Keratinocyte (primary cell): Measurements from ENCODE around the gene TNPO3. TPM values are rescaled to one million over a fixed set of nuclear protein-coding genes. Genes with fewer than 3 reads are reported as not detected.

Experiments used
- DNase-seq: peaks from one replicate; pipeline ENCODE4 v3.0.0-alpha.2; 2011; ENCODE audit warnings: low read depth, missing footprints, low spot score
- FAIRE-seq: peaks from 2 replicates; lab custom pipeline; 2011; peaks lifted over from hg19 to GRCh38; lab: Jason Lieb, UNC
- H2AFZ ChIP-seq: 2 replicates; pipeline ENCODE4 v1.6.0; 2012; ENCODE audit warnings: low read length, control low read depth, inconsistent platforms; ENCODE audit not compliant: control insufficient read depth
- H3K27ac ChIP-seq: 2 replicates; pipeline ENCODE4 v1.5.1; 2011; ENCODE audit warnings: low read length; ENCODE audit not compliant: control insufficient read depth, insufficient read depth
- H3K27me3 ChIP-seq: 3 replicates; pipeline ENCODE4 v1.6.0; 2011; ENCODE audit warnings: low read length; ENCODE audit not compliant: control insufficient read depth, insufficient read depth; ENCODE audit errors: extremely low read depth
- H3K36me3 ChIP-seq, 2 experiments: 2 replicates in 1 of 2; 3 replicates in 1 of 2; pipeline ENCODE4 v1.5.1; 2011; ENCODE audit warnings: low read length in 2 of 2, mild to moderate bottlenecking in 1 of 2; ENCODE audit not compliant: control insufficient read depth in 2 of 2, insufficient read depth in 2 of 2; ENCODE audit errors: extremely low read depth in 1 of 2
- H3K4me1 ChIP-seq: 3 replicates; pipeline ENCODE4 v1.5.1; 2011; ENCODE audit warnings: low read length; ENCODE audit not compliant: control insufficient read depth, insufficient read depth; ENCODE audit errors: extremely low read depth
- H3K4me2 ChIP-seq: 3 replicates; pipeline ENCODE4 v1.6.0; 2011; ENCODE audit warnings: low read depth, low read length; ENCODE audit not compliant: control insufficient read depth, insufficient read depth; ENCODE audit errors: extremely low read depth
- H3K4me3 ChIP-seq, 3 experiments: fragments of 200-600 bp in 1 of 3; sonication (generic) in 1 of 3; 2 replicates in 2 of 3; 3 replicates in 1 of 3; pipeline ENCODE4 v1.5.1; 2011 to 2016; ENCODE audit warnings: low read length in 3 of 3, mild to moderate bottlenecking in 3 of 3, control low read depth in 2 of 3, inconsistent platforms in 1 of 3, low read depth in 1 of 3, mixed read lengths in 1 of 3, mixed run types in 1 of 3, moderate library complexity in 1 of 3; ENCODE audit not compliant: control insufficient read depth in 2 of 3, insufficient read depth in 2 of 3; ENCODE audit errors: extremely low read depth in 1 of 3
- H3K79me2 ChIP-seq: 2 replicates; pipeline ENCODE4 v1.6.0; 2012; ENCODE audit warnings: low read length; ENCODE audit not compliant: control insufficient read depth, insufficient read depth
- H3K9ac ChIP-seq: 3 replicates; pipeline ENCODE4 v1.6.0; 2011; ENCODE audit warnings: low read length; ENCODE audit not compliant: control insufficient read depth, insufficient read depth; ENCODE audit errors: extremely low read depth
- H3K9me1 ChIP-seq: 3 replicates; pipeline ENCODE4 v1.6.0; 2011; ENCODE audit warnings: low read length; ENCODE audit not compliant: control insufficient read depth, insufficient read depth; ENCODE audit errors: extremely low read depth
- H3K9me3 ChIP-seq: 2 replicates; pipeline ENCODE4 v1.5.1; 2012; ENCODE audit warnings: low read depth, low read length; ENCODE audit not compliant: control insufficient read depth
- H4K20me1 ChIP-seq: 3 replicates; pipeline ENCODE4 v1.6.0; 2011; ENCODE audit warnings: low read length; ENCODE audit not compliant: control insufficient read depth, insufficient read depth; ENCODE audit errors: extremely low read depth
- CTCF ChIP-seq, 3 experiments: IDR thresholded peaks in 1 of 3; conservative IDR thresholded peaks in 1 of 3; optimal IDR thresholded peaks in 1 of 3; 2 replicates in 2 of 3; 3 replicates in 1 of 3; pipeline versions ENCODE3 to v1.5.1; 2011; ENCODE audit warnings: low read length in 3 of 3, mild to moderate bottlenecking in 3 of 3, moderate library complexity in 2 of 3, control low read depth in 1 of 3, inconsistent platforms in 1 of 3; ENCODE audit not compliant: insufficient read depth in 2 of 3; ENCODE audit errors: extremely low read depth in 1 of 3
- EZH2 ChIP-seq: IDR thresholded peaks from one replicate; pipeline ENCODE4 v1.6.1; 2012; ENCODE audit warnings: inconsistent platforms, mild to moderate bottlenecking, low read length, moderate library complexity
- dilution Hi-C: fragments of 300-500 bp; cut with MboI; formaldehyde crosslinking; loops from one replicate; pipeline ENCODE4 v1.7.0; 2020; ENCODE audit warnings: low sequenced_read_pairs; ENCODE audit not compliant: extremely low pct_ligation_motif_present
- polyA plus RNA-seq, 5 experiments: library from polyadenylated mRNA; depleted of rRNA in 3 of 5; stranded (reverse) in 3 of 5; stranded (forward) in 1 of 5; unstranded in 1 of 5; fragments of >200 nt; gene quantifications; 1 replicate in 1 of 5; 2 replicates in 3 of 5; 3 replicates in 1 of 5; pipeline versions ENCODE4 v1.2.1 to v1.2.3, GENCODE V29; 2011 to 2012; ENCODE audit warnings: missing spikeins in 2 of 5, low read depth in 1 of 5, low replicate concordance in 1 of 5

TNPO3 gene
- polyA plus RNA-seq, 1 donor (not counting 4 experiments of a cell fraction or from before 2014, with no cell fraction given) = 35.1 TPM

GRCh38 chr7:129094501-129094900 is 39.6 kb upstream of the TNPO3 start:
- H3K4me2 ChIP-seq = no peak overlapping the region
- no peak for TF ChIP-seq EZH2
- no peak for TF ChIP-seq CTCF (optimal IDR thresholded peaks at IDR 0.05 in 1 of 3, IDR thresholded peaks at IDR 0.05 in 1 of 3, conservative IDR thresholded peaks at IDR 0.05 in 1 of 3; ENCODE audit: extremely low read depth in 1 of 3, insufficient read depth in 2 of 3, low read length in 3 of 3)
- no peaks in the 10 kb centered on the region for H3K79me2 ChIP-seq
- H3K4me1 ChIP-seq = no peaks in the 10 kb centered on the region
- no peak overlapping the region for H2AFZ ChIP-seq
- dilution Hi-C loops = no loop called here
- no peaks in the 10 kb centered on the region for H3K36me3 ChIP-seq
- FAIRE-seq (no peak), DNase-seq (no peak)
- H3K27me3 ChIP-seq = no peaks in the 10 kb centered on the region
- no peak overlapping the region for H3K27ac ChIP-seq
- H4K20me1 ChIP-seq = no peaks in the 10 kb centered on the region
- no peak overlapping the region for H3K4me3 ChIP-seq
- no peaks in the 10 kb centered on the region for H3K9me1 ChIP-seq
- no peaks in the 10 kb centered on the region for H3K9me3 ChIP-seq
- H3K9ac ChIP-seq = no peak overlapping the region

GRCh38 chr7:129093867-129094456 is 39.1 kb upstream of the TNPO3 start:
- no peak for TF ChIP-seq CTCF (optimal IDR thresholded peaks at IDR 0.05 in 1 of 3, IDR thresholded peaks at IDR 0.05 in 1 of 3, conservative IDR thresholded peaks at IDR 0.05 in 1 of 3; ENCODE audit: extremely low read depth in 1 of 3, insufficient read depth in 2 of 3, low read length in 3 of 3)
- TF ChIP-seq EZH2 = no peak
- no peak overlapping the region for H3K27ac ChIP-seq
- H3K9ac ChIP-seq = no peak overlapping the region
- H3K9me3 ChIP-seq = no peaks in the 10 kb centered on the region
- no peak for FAIRE-seq
- H3K4me1 ChIP-seq = no peaks in the 10 kb centered on the region
- no peak overlapping the region for H2AFZ ChIP-seq
- H3K4me3 ChIP-seq = no peak overlapping the region
- no peaks in the 10 kb centered on the region for H3K36me3 ChIP-seq
- no peaks in the 10 kb centered on the region for H4K20me1 ChIP-seq
- no peaks in the 10 kb centered on the region for H3K27me3 ChIP-seq
- DNase-seq = no peak
- no peaks in the 10 kb centered on the region for H3K9me1 ChIP-seq
- dilution Hi-C loops = no loop called here
- no peak overlapping the region for H3K4me2 ChIP-seq
- H3K79me2 ChIP-seq = no peaks in the 10 kb centered on the region
